Neutrophil (primary cell): ENCODE measurements around the gene PIWIL4.

Source experiments
- H3K27ac ChIP-seq: fragments of 200-600 bp; sonication (generic); 2 replicates; pipeline ENCODE4 v1.5.1; 2016; ENCODE audit warnings: mild to moderate bottlenecking, moderate library complexity
- H3K27me3 ChIP-seq: fragments of 200-600 bp; sonication (generic); 2 replicates; pipeline ENCODE4 v1.6.0; 2016; ENCODE audit warnings: mild to moderate bottlenecking
- H3K36me3 ChIP-seq: fragments of 200-600 bp; sonication (generic); 2 replicates; pipeline ENCODE4 v1.5.1; 2017
- H3K4me1 ChIP-seq, 2 experiments: fragments of 200-600 bp in 1 of 2; sonication (generic) in 1 of 2; 1 replicate in 1 of 2; 2 replicates in 1 of 2; pipeline versions ENCODE4 v1.5.1 to v1.6.1; 2013 to 2016; ENCODE audit warnings: low read depth in 1 of 2, low read length in 1 of 2, mild to moderate bottlenecking in 1 of 2, moderate library complexity in 1 of 2; ENCODE audit not compliant: control insufficient read depth in 1 of 2, insufficient read depth in 1 of 2
- H3K4me3 ChIP-seq, 2 experiments: fragments of 200-600 bp in 1 of 2; sonication (generic) in 1 of 2; 1 replicate in 1 of 2; 2 replicates in 1 of 2; pipeline ENCODE4 v1.5.1; 2013 to 2016; ENCODE audit warnings: low read depth in 1 of 2, low read length in 1 of 2, mild to moderate bottlenecking in 1 of 2, moderate library complexity in 1 of 2
- H3K9me3 ChIP-seq: fragments of 200-600 bp; sonication (generic); 2 replicates; pipeline ENCODE4 v1.5.1; 2016
- CTCF ChIP-seq: fragments of 200-600 bp; sonication (generic); IDR thresholded peaks from 2 replicates; pipeline ENCODE4 v1.5.1; 2016; ENCODE audit warnings: antibody characterized with exemption

Gene PIWIL4

GRCh38 chr11:94630221-94630620, 63.1 kb downstream of the PIWIL4 start:
- no peak for TF ChIP-seq CTCF
- H3K27me3 ChIP-seq, result no peaks in the 10 kb centered on the region
- peak overlapping the region; percentile 32 for H3K27ac ChIP-seq
- peaks cover 0 to 9% of the 10 kb centered on the region in 2 experiments for H3K4me1 ChIP-seq
- H3K36me3 ChIP-seq, result no peaks in the 10 kb centered on the region
- H3K9me3 ChIP-seq, result no peaks in the 10 kb centered on the region
- peak overlapping the region in 1 of 2 experiments; percentile 8 for H3K4me3 ChIP-seq

- Histone ChIP-seq H3K4me1 (peaks cover 0 to 9% of the 10 kb centered on the region in 2 experiments), H3K27ac (no peak overlapping the region), H3K9me3 (no peaks in the 10 kb centered on the region), H3K27me3 (no peaks in the 10 kb centered on the region), H3K4me3 (no peak overlapping the region), H3K36me3 (no peaks in the 10 kb centered on the region)
- no peak for TF ChIP-seq CTCF
Observed at GRCh38 chr11:94632356-94632755, 65.2 kb downstream of the PIWIL4 start.

- no peak for TF ChIP-seq CTCF
- Histone ChIP-seq H3K4me1 (peaks cover 17 to 24% of the 10 kb centered on the region in 2 experiments), H3K27ac (no peak overlapping the region), H3K9me3 (no peaks in the 10 kb centered on the region), H3K36me3 (no peaks in the 10 kb centered on the region), H3K27me3 (no peaks in the 10 kb centered on the region), H3K4me3 (no peak overlapping the region)
Observed at GRCh38 chr11:94635072-94635471, 67.9 kb downstream of the PIWIL4 start.

- Histone ChIP-seq H3K4me1 (peaks cover 24 to 30% of the 10 kb centered on the region in 2 experiments), H3K9me3 (no peaks in the 10 kb centered on the region), H3K27ac (no peak overlapping the region), H3K36me3 (no peaks in the 10 kb centered on the region), H3K27me3 (no peaks in the 10 kb centered on the region), H3K4me3 (no peak overlapping the region)
- no peak for TF ChIP-seq CTCF
Observed at GRCh38 chr11:94636388-94636949, 69.3 kb downstream of the PIWIL4 start.

- peak overlapping the region; percentile 76 for H3K27ac ChIP-seq
- peak overlapping the region; percentile 30 to 46 for H3K4me3 ChIP-seq
- no peaks in the 10 kb centered on the region for H3K9me3 ChIP-seq
- H3K27me3 ChIP-seq, result no peaks in the 10 kb centered on the region
- TF ChIP-seq CTCF, result no peak
- peaks cover 24 to 30% of the 10 kb centered on the region in 2 experiments for H3K4me1 ChIP-seq
- H3K36me3 ChIP-seq, result no peaks in the 10 kb centered on the region
Observed at GRCh38 chr11:94638301-94638901, 71.2 kb downstream of the PIWIL4 start.
